ENCODE results near the gene RAD51B.

- TF ChIP-seq, protein P1, sequence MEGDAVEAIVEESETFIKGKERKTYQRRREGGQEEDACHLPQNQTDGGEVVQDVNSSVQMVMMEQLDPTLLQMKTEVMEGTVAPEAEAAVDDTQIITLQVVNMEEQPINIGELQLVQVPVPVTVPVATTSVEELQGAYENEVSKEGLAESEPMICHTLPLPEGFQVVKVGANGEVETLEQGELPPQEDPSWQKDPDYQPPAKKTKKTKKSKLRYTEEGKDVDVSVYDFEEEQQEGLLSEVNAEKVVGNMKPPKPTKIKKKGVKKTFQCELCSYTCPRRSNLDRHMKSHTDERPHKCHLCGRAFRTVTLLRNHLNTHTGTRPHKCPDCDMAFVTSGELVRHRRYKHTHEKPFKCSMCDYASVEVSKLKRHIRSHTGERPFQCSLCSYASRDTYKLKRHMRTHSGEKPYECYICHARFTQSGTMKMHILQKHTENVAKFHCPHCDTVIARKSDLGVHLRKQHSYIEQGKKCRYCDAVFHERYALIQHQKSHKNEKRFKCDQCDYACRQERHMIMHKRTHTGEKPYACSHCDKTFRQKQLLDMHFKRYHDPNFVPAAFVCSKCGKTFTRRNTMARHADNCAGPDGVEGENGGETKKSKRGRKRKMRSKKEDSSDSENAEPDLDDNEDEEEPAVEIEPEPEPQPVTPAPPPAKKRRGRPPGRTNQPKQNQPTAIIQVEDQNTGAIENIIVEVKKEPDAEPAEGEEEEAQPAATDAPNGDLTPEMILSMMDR (IDR thresholded peaks at IDR 0.05; ENCODE audit: poor library complexity): no peak
- TF ChIP-seq EZH2phosphoT487 (IDR thresholded peaks at IDR 0.05; ENCODE audit: low read depth, severe bottlenecking, unreplicated experiment): no peak
- no peak for TF ChIP-seq EZH2 (IDR thresholded peaks at IDR 0.05; ENCODE audit: borderline replicate concordance)
Measured at GRCh38 chr14:67882986-67883555, 63.5 kb downstream of the RAD51B start.

Data from hepatocyte (in vitro differentiated cells).